ENCODE measurements around the gene PUSL1. TPM values are rescaled to one million over a fixed set of nuclear protein-coding genes. Genes with fewer than 3 reads are reported as not detected.
A peak's percentile ranks its signal among the peaks of the same experiment; 100 is the strongest.

PUSL1 gene
- total and polyA plus RNA-seq, 2 of the 13 experiments (the other 11 are each of a cell fraction or from before 2014, with no cell fraction given), result 8.3 to 22.2 TPM

GRCh38 chr1:1334835-1335234, 26.4 kb downstream of the PUSL1 start (continued):
- TF ChIP-seq REST (IDR thresholded peaks at IDR 0.05; ENCODE audit: borderline replicate concordance in 1 of 2, low read depth in 1 of 2, low read length in 2 of 2), result peak in 1 of 2 experiments; percentile 96; a peak in 2 of 4 replicates
- TF ChIP-seq ADNP (CRISPR knock-in tag; IDR thresholded peaks at IDR 0.05), result no peak
- TF ChIP-seq, protein P1, sequence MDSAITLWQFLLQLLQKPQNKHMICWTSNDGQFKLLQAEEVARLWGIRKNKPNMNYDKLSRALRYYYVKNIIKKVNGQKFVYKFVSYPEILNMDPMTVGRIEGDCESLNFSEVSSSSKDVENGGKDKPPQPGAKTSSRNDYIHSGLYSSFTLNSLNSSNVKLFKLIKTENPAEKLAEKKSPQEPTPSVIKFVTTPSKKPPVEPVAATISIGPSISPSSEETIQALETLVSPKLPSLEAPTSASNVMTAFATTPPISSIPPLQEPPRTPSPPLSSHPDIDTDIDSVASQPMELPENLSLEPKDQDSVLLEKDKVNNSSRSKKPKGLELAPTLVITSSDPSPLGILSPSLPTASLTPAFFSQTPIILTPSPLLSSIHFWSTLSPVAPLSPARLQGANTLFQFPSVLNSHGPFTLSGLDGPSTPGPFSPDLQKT (CRISPR knock-in tag; IDR thresholded peaks at IDR 0.05; ENCODE audit: borderline replicate concordance), result no peak
- TF ChIP-seq TBL1XR1 (IDR thresholded peaks at IDR 0.05; ENCODE audit: borderline replicate concordance, low read length, partially characterized antibody), result no peak
- TF ChIP-seq ZNF644 (CRISPR knock-in tag; IDR thresholded peaks at IDR 0.05; ENCODE audit: low read depth), result no peak
- no peak for TF ChIP-seq POLR2AphosphoS2 (IDR thresholded peaks at IDR 0.05; ENCODE audit: low read depth, low read length)
- TF ChIP-seq, protein P2, sequence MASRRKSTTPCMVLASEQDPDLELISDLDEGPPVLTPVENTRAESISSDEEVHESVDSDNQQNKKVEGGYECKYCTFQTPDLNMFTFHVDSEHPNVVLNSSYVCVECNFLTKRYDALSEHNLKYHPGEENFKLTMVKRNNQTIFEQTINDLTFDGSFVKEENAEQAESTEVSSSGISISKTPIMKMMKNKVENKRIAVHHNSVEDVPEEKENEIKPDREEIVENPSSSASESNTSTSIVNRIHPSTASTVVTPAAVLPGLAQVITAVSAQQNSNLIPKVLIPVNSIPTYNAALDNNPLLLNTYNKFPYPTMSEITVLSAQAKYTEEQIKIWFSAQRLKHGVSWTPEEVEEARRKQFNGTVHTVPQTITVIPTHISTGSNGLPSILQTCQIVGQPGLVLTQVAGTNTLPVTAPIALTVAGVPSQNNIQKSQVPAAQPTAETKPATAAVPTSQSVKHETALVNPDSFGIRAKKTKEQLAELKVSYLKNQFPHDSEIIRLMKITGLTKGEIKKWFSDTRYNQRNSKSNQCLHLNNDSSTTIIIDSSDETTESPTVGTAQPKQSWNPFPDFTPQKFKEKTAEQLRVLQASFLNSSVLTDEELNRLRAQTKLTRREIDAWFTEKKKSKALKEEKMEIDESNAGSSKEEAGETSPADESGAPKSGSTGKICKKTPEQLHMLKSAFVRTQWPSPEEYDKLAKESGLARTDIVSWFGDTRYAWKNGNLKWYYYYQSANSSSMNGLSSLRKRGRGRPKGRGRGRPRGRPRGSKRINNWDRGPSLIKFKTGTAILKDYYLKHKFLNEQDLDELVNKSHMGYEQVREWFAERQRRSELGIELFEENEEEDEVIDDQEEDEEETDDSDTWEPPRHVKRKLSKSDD (CRISPR knock-in tag; IDR thresholded peaks at IDR 0.05; ENCODE audit: low read depth), result 0 out of 2 replicates have a peak, but pooled peaks have one; percentile 43
- TF ChIP-seq ZFAT (CRISPR knock-in tag; conservative IDR thresholded peaks at IDR 0.05), result no peak
- no peak; the same call in 1 of the 2 replicates for TF ChIP-seq MED1 (CRISPR knock-in tag; IDR thresholded peaks at IDR 0.05)
- TF ChIP-seq HNRNPUL1 (IDR thresholded peaks at IDR 0.05; ENCODE audit: low read depth, low read length), result no peak
- TF ChIP-seq, protein P3, sequence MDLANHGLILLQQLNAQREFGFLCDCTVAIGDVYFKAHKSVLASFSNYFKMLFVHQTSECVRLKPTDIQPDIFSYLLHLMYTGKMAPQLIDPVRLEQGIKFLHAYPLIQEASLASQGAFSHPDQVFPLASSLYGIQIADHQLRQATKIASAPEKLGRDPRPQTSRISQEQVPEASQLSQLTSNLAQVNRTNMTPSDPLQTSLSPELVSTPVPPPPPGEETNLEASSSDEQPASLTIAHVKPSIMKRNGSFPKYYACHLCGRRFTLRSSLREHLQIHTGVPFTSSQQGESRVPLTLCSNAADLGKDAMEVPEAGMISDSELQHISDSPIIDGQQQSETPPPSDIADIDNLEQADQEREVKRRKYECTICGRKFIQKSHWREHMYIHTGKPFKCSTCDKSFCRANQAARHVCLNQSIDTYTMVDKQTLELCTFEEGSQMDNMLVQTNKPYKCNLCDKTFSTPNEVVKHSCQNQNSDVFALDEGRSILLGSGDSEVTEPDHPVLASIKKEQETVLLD (CRISPR knock-in tag; IDR thresholded peaks at IDR 0.05; ENCODE audit: low read depth), result 0 out of 2 replicates have a peak, but pooled peaks have one; percentile 53
- no peak for TF ChIP-seq ZMYM3 (CRISPR knock-in tag; IDR thresholded peaks at IDR 0.05)
- no peak for TF ChIP-seq ZNF510 (CRISPR knock-in tag; IDR thresholded peaks at IDR 0.05; ENCODE audit: low read depth)
- TF ChIP-seq RBAK (CRISPR knock-in tag; IDR thresholded peaks at IDR 0.05), result no peak
- no peak for TF ChIP-seq ATF1 (CRISPR knock-in tag; IDR thresholded peaks at IDR 0.05)
- TF ChIP-seq ZNF251 (CRISPR knock-in tag; IDR thresholded peaks at IDR 0.05), result no peak
- TF ChIP-seq BCLAF1 (IDR thresholded peaks at IDR 0.05), result no peak
- peak; percentile 79; the same call in 1 of the 2 replicates for TF ChIP-seq EHMT2 (IDR thresholded peaks at IDR 0.05; ENCODE audit: borderline replicate concordance, low read depth, low read length)

Data from HepG2 (cell line).